ENCODE measurements around the gene ZNF253. TPM values are rescaled to one million over a fixed set of nuclear protein-coding genes. Genes with fewer than 3 reads are reported as not detected.

Gene ZNF253
- total and polyA plus RNA-seq, 2 of the 13 experiments (the other 11 are each of a cell fraction or from before 2014, with no cell fraction given): 3.5 to 10.6 TPM

- TF ChIP-seq KLF11 (CRISPR knock-in tag; IDR thresholded peaks at IDR 0.05): no peak
- TF ChIP-seq ZNF792 (CRISPR knock-in tag; IDR thresholded peaks at IDR 0.05): no peak
- TF ChIP-seq HIVEP1 (CRISPR knock-in tag; IDR thresholded peaks at IDR 0.05): 0 out of 2 replicates have a peak, but pooled peaks have one; percentile 43
- no peak; the same call in 1 of the 2 replicates for TF ChIP-seq PAX8 (CRISPR knock-in tag; IDR thresholded peaks at IDR 0.05; ENCODE audit: borderline replicate concordance)
- 0 out of 2 replicates have a peak, but pooled peaks have one; percentile 35 for TF ChIP-seq ZFP90 (CRISPR knock-in tag; IDR thresholded peaks at IDR 0.05; ENCODE audit: borderline replicate concordance)
- TF ChIP-seq ELK4 (CRISPR knock-in tag; IDR thresholded peaks at IDR 0.05; ENCODE audit: borderline replicate concordance): no peak
- TF ChIP-seq KLF16 (CRISPR knock-in tag; IDR thresholded peaks at IDR 0.05): peak in 1 of 2 experiments; percentile 64; a peak in 1 of 4 replicates
- TF ChIP-seq HOXA9 (CRISPR knock-in tag; IDR thresholded peaks at IDR 0.05; ENCODE audit: borderline replicate concordance): no peak
- no peak for TF ChIP-seq ARNTL (CRISPR knock-in tag; IDR thresholded peaks at IDR 0.05)
- TF ChIP-seq GFI1 (CRISPR knock-in tag; IDR thresholded peaks at IDR 0.05; ENCODE audit: borderline replicate concordance): no peak
- TF ChIP-seq FOXK2 (IDR thresholded peaks at IDR 0.05): 0 out of 2 replicates have a peak, but pooled peaks have one; percentile 36
- 0 out of 2 replicates have a peak, but pooled peaks have one; percentile 85 for TF ChIP-seq ZNF577 (CRISPR knock-in tag; IDR thresholded peaks at IDR 0.05; ENCODE audit: borderline replicate concordance, low read depth)
- TF ChIP-seq ZNF703 (CRISPR knock-in tag; IDR thresholded peaks at IDR 0.05; ENCODE audit: borderline replicate concordance): no peak
- TF ChIP-seq FUBP1 (CRISPR knock-in tag; IDR thresholded peaks at IDR 0.05; ENCODE audit: borderline replicate concordance): no peak
- TF ChIP-seq ZNF274 (CRISPR knock-in tag; IDR thresholded peaks at IDR 0.05): no peak
- no peak; the same call in 1 of the 2 replicates for TF ChIP-seq GMEB1 (CRISPR knock-in tag; IDR thresholded peaks at IDR 0.05; ENCODE audit: borderline replicate concordance)
- TF ChIP-seq NKX3-1 (CRISPR knock-in tag; IDR thresholded peaks at IDR 0.05): no peak; the same call in 1 of the 2 replicates
- no peak for TF ChIP-seq NFE2 (CRISPR knock-in tag; IDR thresholded peaks at IDR 0.05)
- TF ChIP-seq MIER3 (CRISPR knock-in tag; IDR thresholded peaks at IDR 0.05; ENCODE audit: borderline replicate concordance): no peak
- peak; percentile 38; the same call in 1 of the 2 replicates for TF ChIP-seq TFDP1 (CRISPR knock-in tag; IDR thresholded peaks at IDR 0.05; ENCODE audit: borderline replicate concordance)
Measured at GRCh38 chr19:19865750-19866610, at the start of gene ZNF253 (continued).

Measured in HepG2 (cell line).